H9 (cell line): ENCODE data around the gene CAMK2B. TPM values are rescaled to one million over a fixed set of nuclear protein-coding genes. Genes with fewer than 3 reads are reported as not detected.

Experiments
- DNase-seq: peaks from one replicate; pipeline ENCODE4 v3.0.0-alpha.2; 2017
- H2AFZ ChIP-seq: one replicate; pipeline ENCODE4 v1.6.1; 2013; ENCODE audit warnings: mild to moderate bottlenecking, low read length, control low read depth, moderate library complexity
- H2AK5ac ChIP-seq: 2 replicates; pipeline ENCODE4 v1.6.1; 2013; ENCODE audit warnings: low read length, control low read depth, mixed read lengths; ENCODE audit not compliant: insufficient read length
- H2BK120ac ChIP-seq: one replicate; pipeline ENCODE4 v1.6.1; 2013; ENCODE audit warnings: low read depth, mild to moderate bottlenecking, low read length, control low read depth, inconsistent platforms; ENCODE audit not compliant: poor library complexity, severe bottlenecking
- H2BK12ac ChIP-seq: 2 replicates; pipeline ENCODE4 v1.6.1; 2013; ENCODE audit warnings: low read length, control low read depth, mixed read lengths, low read depth; ENCODE audit not compliant: insufficient read length
- H2BK15ac ChIP-seq: 2 replicates; pipeline ENCODE4 v1.6.1; 2013; ENCODE audit warnings: low read depth, low read length, control low read depth
- H2BK20ac ChIP-seq: one replicate; pipeline ENCODE4 v1.6.1; 2013; ENCODE audit warnings: low read depth, mild to moderate bottlenecking, low read length, control low read depth, inconsistent platforms; ENCODE audit not compliant: poor library complexity, severe bottlenecking
- H2BK5ac ChIP-seq: 2 replicates; pipeline ENCODE4 v1.6.1; 2013; ENCODE audit warnings: low read length, control low read depth, mixed read lengths; ENCODE audit not compliant: insufficient read length
- H3K14ac ChIP-seq: 2 replicates; pipeline ENCODE4 v1.6.1; 2013; ENCODE audit warnings: low read length, control low read depth; ENCODE audit not compliant: insufficient read depth
- H3K18ac ChIP-seq: 2 replicates; pipeline ENCODE4 v1.6.1; 2013; ENCODE audit warnings: low read depth, mild to moderate bottlenecking, mixed read lengths, low read length, control low read depth; ENCODE audit not compliant: insufficient read length
- H3K23ac ChIP-seq: 2 replicates; pipeline ENCODE4 v1.6.1; 2013; ENCODE audit warnings: low read length, control low read depth, mixed read lengths, low read depth; ENCODE audit not compliant: insufficient read length
- H3K23me2 ChIP-seq: 2 replicates; pipeline ENCODE4 v1.6.1; 2013; ENCODE audit warnings: low read depth, mild to moderate bottlenecking, mixed read lengths, low read length, control low read depth; ENCODE audit not compliant: insufficient read length, poor library complexity, severe bottlenecking
- H3K27ac ChIP-seq: 2 replicates; pipeline ENCODE4 v1.5.1; 2013; ENCODE audit warnings: low read length, control low read depth, mixed read lengths, low read depth; ENCODE audit not compliant: insufficient read length
- H3K27me3 ChIP-seq: 2 replicates; pipeline ENCODE4 v1.6.1; 2013; ENCODE audit warnings: low read length, control low read depth, inconsistent platforms; ENCODE audit not compliant: insufficient read depth
- H3K4ac ChIP-seq: 2 replicates; pipeline ENCODE4 v1.6.1; 2013; ENCODE audit warnings: low read depth, mild to moderate bottlenecking, control low read depth, inconsistent platforms, low read length, moderate library complexity
- H3K4me1 ChIP-seq: 2 replicates; pipeline ENCODE4 v1.6.1; 2013; ENCODE audit warnings: low read length, control low read depth, inconsistent platforms; ENCODE audit not compliant: insufficient read depth
- H3K4me2 ChIP-seq: 2 replicates; pipeline ENCODE4 v1.6.1; 2013; ENCODE audit warnings: low read length, control low read depth, mixed read lengths; ENCODE audit not compliant: insufficient read length, insufficient read depth
- H3K56ac ChIP-seq: 2 replicates; pipeline ENCODE4 v1.6.1; 2013; ENCODE audit warnings: low read depth, mild to moderate bottlenecking, mixed read lengths, low read length, control low read depth; ENCODE audit not compliant: insufficient read length
- H3K79me1 ChIP-seq: 2 replicates; pipeline ENCODE4 v1.6.1; 2013; ENCODE audit warnings: low read depth, mild to moderate bottlenecking, moderate library complexity, low read length, control low read depth, inconsistent platforms; ENCODE audit not compliant: insufficient read depth, poor library complexity, severe bottlenecking
- H3K79me2 ChIP-seq: 2 replicates; pipeline ENCODE4 v1.6.1; 2013; ENCODE audit warnings: low read length, control low read depth, inconsistent platforms; ENCODE audit not compliant: insufficient read depth
- H3K9ac ChIP-seq: 2 replicates; pipeline ENCODE4 v1.6.1; 2013; ENCODE audit warnings: low read length, control low read depth, mixed read lengths; ENCODE audit not compliant: insufficient read length; ENCODE audit errors: extremely low read depth
- H3K9me3 ChIP-seq: one replicate; pipeline ENCODE4 v1.6.1; 2013; ENCODE audit warnings: low read depth, low read length, inconsistent platforms; ENCODE audit not compliant: control insufficient read depth
- H3T11ph ChIP-seq: one replicate; pipeline ENCODE4 v1.6.1; 2013; ENCODE audit warnings: mild to moderate bottlenecking, low read length, control low read depth, inconsistent platforms
- H4K20me1 ChIP-seq: one replicate; pipeline ENCODE4 v1.6.1; 2013; ENCODE audit not compliant: control insufficient read depth, insufficient read length, insufficient read depth
- H4K5ac ChIP-seq: 2 replicates; pipeline ENCODE4 v1.6.1; 2013; ENCODE audit warnings: low read depth, mild to moderate bottlenecking, mixed read lengths, low read length, control low read depth; ENCODE audit not compliant: insufficient read length
- H4K8ac ChIP-seq: replicated peaks from 2 replicates; pipeline ENCODE4 v1.6.1; 2013; ENCODE audit warnings: low read length, control low read depth, mixed read lengths, low read depth; ENCODE audit not compliant: insufficient read length
- H4K91ac ChIP-seq: 2 replicates; pipeline ENCODE4 v1.6.1; 2013; ENCODE audit warnings: low read depth, mild to moderate bottlenecking, moderate library complexity, mixed read lengths, low read length, control low read depth; ENCODE audit not compliant: insufficient read length
- H3K27ac Mint-ChIP-seq, 3 experiments: 2 replicates in 2 of 3; 3 replicates in 1 of 3; pipeline ENCODE4 v1.8.0; 2020 to 2021; ENCODE audit warnings: mixed read lengths in 3 of 3, mild to moderate bottlenecking in 1 of 3, moderate library complexity in 1 of 3
- H3K27me3 Mint-ChIP-seq: 2 replicates; pipeline ENCODE4 v1.8.0; 2021; ENCODE audit warnings: low read depth, mild to moderate bottlenecking, moderate library complexity, mixed read lengths
- H3K36me3 Mint-ChIP-seq, 3 experiments: 2 replicates in 2 of 3; 3 replicates in 1 of 3; pipeline ENCODE4 v1.8.0; 2020 to 2021; ENCODE audit warnings: low read depth in 3 of 3, mixed read lengths in 3 of 3; ENCODE audit not compliant: insufficient read depth in 1 of 3
- H3K4me1 Mint-ChIP-seq, 2 experiments: 2 replicates each; pipeline ENCODE4 v1.8.0; 2020; ENCODE audit warnings: mixed read lengths in 2 of 2
- H3K4me3 Mint-ChIP-seq, 2 experiments: 2 replicates in 1 of 2; 3 replicates in 1 of 2; pipeline ENCODE4 v1.8.0; 2020 to 2021; ENCODE audit warnings: mild to moderate bottlenecking in 2 of 2, mixed read lengths in 2 of 2, moderate library complexity in 1 of 2
- H3K9me3 Mint-ChIP-seq, 2 experiments: 2 replicates in 1 of 2; 3 replicates in 1 of 2; pipeline ENCODE4 v1.8.0; 2020; ENCODE audit warnings: mild to moderate bottlenecking in 2 of 2, mixed read lengths in 2 of 2, moderate library complexity in 1 of 2
- total RNA-seq: library from RNA; stranded (reverse); gene quantifications from 2 replicates; pipeline ENCODE4 v1.2.1, GENCODE V29; 2021
- TF ChIP-seq, protein P1 (sequence below): fragments of 200-600 bp; sonication (generic); conservative IDR thresholded peaks from 3 replicates; pipeline ENCODE4 v1.8.0; 2021; ENCODE audit warnings: antibody characterized with exemption, mild to moderate bottlenecking

Gene CAMK2B
- total RNA-seq, 1 experiment from 2014 or later = 0.17 TPM

DNA sequence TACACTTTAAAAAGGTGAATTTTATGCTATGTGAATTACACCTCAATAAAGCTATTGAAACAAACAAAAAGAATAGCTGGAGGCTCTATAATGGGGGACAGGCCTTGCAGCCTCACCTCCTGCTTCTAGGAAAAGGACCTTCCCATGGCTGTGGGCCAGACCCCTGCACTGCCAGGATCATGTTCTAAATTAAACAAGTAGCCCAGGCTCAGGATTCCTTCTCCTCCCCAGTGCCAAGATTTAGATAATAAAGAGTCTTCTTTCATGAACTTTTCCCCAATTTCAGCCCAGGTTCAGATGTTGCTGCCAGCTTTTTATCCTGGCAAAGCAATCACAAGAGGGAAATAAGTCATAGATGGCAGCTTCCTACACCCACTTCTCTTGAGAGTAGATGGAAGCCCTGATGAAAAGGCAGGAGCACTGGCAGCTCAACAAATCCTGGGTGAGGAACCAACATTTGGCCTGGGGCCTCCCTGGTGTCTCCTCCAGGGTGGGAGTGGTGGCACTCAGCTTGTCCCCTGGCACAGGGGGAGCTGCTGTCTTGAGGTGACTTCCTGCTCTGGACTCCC is 22.2 kb upstream of the CAMK2B start:
- peaks cover 3 to 9% of the 10 kb centered on the region in 2 experiments; a peak in 3 of 4 replicates for H3K4me1 Mint-ChIP-seq
- no peak for DNase-seq
- H3T11ph ChIP-seq = no peak overlapping the region
- no peaks in the 10 kb centered on the region for H3K36me3 Mint-ChIP-seq
- peaks cover 10% of the 10 kb centered on the region for H3K27me3 Mint-ChIP-seq
- no peak overlapping the region for H3K4me2 ChIP-seq
- H3K4me1 ChIP-seq = no peaks in the 10 kb centered on the region
- H2BK120ac ChIP-seq = no peak overlapping the region
- H3K14ac ChIP-seq = no peak overlapping the region
- no peak overlapping the region for H4K5ac ChIP-seq
- no peak overlapping the region for H3K4ac ChIP-seq
- H3K27ac Mint-ChIP-seq = no peak overlapping the region
- H2BK15ac ChIP-seq = no peak overlapping the region
- no peak overlapping the region for H2BK12ac ChIP-seq
- H3K9me3 ChIP-seq = no peaks in the 10 kb centered on the region
- no peak overlapping the region for H3K9ac ChIP-seq
- TF ChIP-seq, protein P1, sequence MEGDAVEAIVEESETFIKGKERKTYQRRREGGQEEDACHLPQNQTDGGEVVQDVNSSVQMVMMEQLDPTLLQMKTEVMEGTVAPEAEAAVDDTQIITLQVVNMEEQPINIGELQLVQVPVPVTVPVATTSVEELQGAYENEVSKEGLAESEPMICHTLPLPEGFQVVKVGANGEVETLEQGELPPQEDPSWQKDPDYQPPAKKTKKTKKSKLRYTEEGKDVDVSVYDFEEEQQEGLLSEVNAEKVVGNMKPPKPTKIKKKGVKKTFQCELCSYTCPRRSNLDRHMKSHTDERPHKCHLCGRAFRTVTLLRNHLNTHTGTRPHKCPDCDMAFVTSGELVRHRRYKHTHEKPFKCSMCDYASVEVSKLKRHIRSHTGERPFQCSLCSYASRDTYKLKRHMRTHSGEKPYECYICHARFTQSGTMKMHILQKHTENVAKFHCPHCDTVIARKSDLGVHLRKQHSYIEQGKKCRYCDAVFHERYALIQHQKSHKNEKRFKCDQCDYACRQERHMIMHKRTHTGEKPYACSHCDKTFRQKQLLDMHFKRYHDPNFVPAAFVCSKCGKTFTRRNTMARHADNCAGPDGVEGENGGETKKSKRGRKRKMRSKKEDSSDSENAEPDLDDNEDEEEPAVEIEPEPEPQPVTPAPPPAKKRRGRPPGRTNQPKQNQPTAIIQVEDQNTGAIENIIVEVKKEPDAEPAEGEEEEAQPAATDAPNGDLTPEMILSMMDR = no peak
- H3K18ac ChIP-seq = no peak overlapping the region
- no peak overlapping the region for H2BK20ac ChIP-seq
- H2AFZ ChIP-seq = no peak overlapping the region
- H4K20me1 ChIP-seq = no peaks in the 10 kb centered on the region
- H3K9me3 Mint-ChIP-seq = peaks cover 9 to 11% of the 10 kb centered on the region in 2 experiments
- H3K27ac ChIP-seq = no peak overlapping the region
- no peaks in the 10 kb centered on the region for H3K27me3 ChIP-seq
- no peaks in the 10 kb centered on the region for H3K79me2 ChIP-seq
- no peaks in the 10 kb centered on the region for H3K23me2 ChIP-seq
- H4K8ac ChIP-seq = no peak overlapping the region
- no peak overlapping the region for H2AK5ac ChIP-seq
- H2BK5ac ChIP-seq = no peak overlapping the region
- H3K23ac ChIP-seq = no peak overlapping the region
- H4K91ac ChIP-seq = no peak overlapping the region
- no peak overlapping the region for H3K56ac ChIP-seq
- no peak overlapping the region for H3K4me3 Mint-ChIP-seq
- H3K79me1 ChIP-seq = no peaks in the 10 kb centered on the region
